ENCODE data around the gene PSMB1. TPM values are rescaled to one million over a fixed set of nuclear protein-coding genes. Genes with fewer than 3 reads are reported as not detected.
"Not testable (repeated sequence)": the region's sequence is repeated elsewhere in the genome, so short reads cannot be mapped to it uniquely, and the experiment has no call there.

The PSMB1 gene
- total RNA-seq, 4 donors from 2014 or later, result 213 to 271 (median 237) TPM

- Histone ChIP-seq H3K9me3 (no peaks in the 10 kb centered on the region), H3K27me3 (no peaks in the 10 kb centered on the region), H3K27ac (no peak overlapping the region), H3K4me3 (no peak overlapping the region), H3K36me3 (peaks cover 3 to 34% of the 10 kb centered on the region in 2 donors), H3K4me1 (peaks cover 0 to 15% (median 0%) of the 10 kb centered on the region in 3 donors)
- 31% methylated on average over 3 of the region's 5 CpGs; no CpG with 5 or more reads in 1 of the 2 donors for WGBS, 2 donors (ENCODE audit: low coverage in 1 of 2)
- ATAC-seq, result peak; percentile 65
- TF ChIP-seq EP300 (IDR thresholded peaks at IDR 0.05), result no peak
- no peak for TF ChIP-seq POLR2AphosphoS5 (IDR thresholded peaks at IDR 0.05)
- peak; percentile 68 to 84 (median 72) for TF ChIP-seq CTCF (IDR thresholded peaks at IDR 0.05)
- no peak for TF ChIP-seq POLR2A (IDR thresholded peaks at IDR 0.05)
Measured at GRCh38 chr6:170529839-170530469, 23.2 kb downstream of the PSMB1 start.

DNA sequence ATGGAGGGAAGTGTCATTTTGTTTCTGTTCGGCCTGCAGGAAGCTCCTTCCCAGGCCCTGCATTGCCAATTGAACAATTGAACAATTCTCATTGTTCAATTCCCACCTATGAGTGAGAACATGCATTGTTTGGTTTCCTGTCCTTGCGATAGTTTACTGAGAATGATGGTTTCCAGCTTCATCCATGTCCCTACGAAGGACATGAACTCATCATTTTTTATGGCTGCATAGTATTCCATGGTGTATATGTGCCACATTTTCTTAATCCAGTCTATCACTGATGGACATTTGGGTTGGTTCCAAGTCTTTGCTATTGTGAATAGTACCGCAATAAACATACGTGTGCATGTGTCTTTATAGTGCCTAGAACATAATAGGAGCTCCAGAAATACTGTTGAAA lies 25.1 kb downstream of the PSMB1 start:
- not testable (repeated sequence) for H3K4me3 ChIP-seq, H3K27ac ChIP-seq, H3K27me3 ChIP-seq, ATAC-seq, H3K9me3 ChIP-seq
- H3K36me3 ChIP-seq, result peaks cover 0 to 15% of the 10 kb centered on the region in 2 donors
- H3K4me1 ChIP-seq, result peaks cover 0 to 17% (median 0%) of the 10 kb centered on the region in 3 donors
- WGBS, 2 donors (ENCODE audit: low coverage in 1 of 2), result 73 to 81% methylated on average over 3 of the region's 5 CpGs

- WGBS, 2 donors (ENCODE audit: low coverage in 1 of 2), result 61 to 63% methylated on average over 7 of the region's 7 CpGs
- no peaks in the 10 kb centered on the region for H3K9me3 ChIP-seq
- TF ChIP-seq EP300 (IDR thresholded peaks at IDR 0.05) (no peak), CTCF (IDR thresholded peaks at IDR 0.05) (no peak), POLR2A (IDR thresholded peaks at IDR 0.05) (no peak), POLR2AphosphoS5 (IDR thresholded peaks at IDR 0.05) (no peak)
- no peak overlapping the region for H3K27ac ChIP-seq
- ATAC-seq, result no peak
- H3K4me1 ChIP-seq, result peaks cover 0 to 13% (median 0%) of the 10 kb centered on the region in 3 donors
- no peak overlapping the region for H3K4me3 ChIP-seq
- H3K27me3 ChIP-seq, result no peaks in the 10 kb centered on the region
- H3K36me3 ChIP-seq, result no peaks in the 10 kb centered on the region
Measured at GRCh38 chr6:170525795-170526194, 27.3 kb downstream of the PSMB1 start.

GRCh38 chr6:170524172-170524502 lies 29.0 kb downstream of the PSMB1 start:
- Histone ChIP-seq H3K4me1 (peaks cover 0 to 4% (median 0%) of the 10 kb centered on the region in 3 donors), H3K27me3 (no peaks in the 10 kb centered on the region), H3K27ac (no peak overlapping the region), H3K4me3 (no peak overlapping the region), H3K36me3 (no peaks in the 10 kb centered on the region), H3K9me3 (no peaks in the 10 kb centered on the region)
- ATAC-seq, result no peak
- TF ChIP-seq EP300 (IDR thresholded peaks at IDR 0.05), result no peak
- TF ChIP-seq CTCF (IDR thresholded peaks at IDR 0.05), result no peak
- no peak for TF ChIP-seq POLR2A (IDR thresholded peaks at IDR 0.05)
- no peak for TF ChIP-seq POLR2AphosphoS5 (IDR thresholded peaks at IDR 0.05)
- WGBS, 2 donors (ENCODE audit: low coverage in 1 of 2), result 61 to 78% methylated on average over 4 to 5 of the region's 5 CpGs

GRCh38 chr6:170523256-170524171 lies 29.6 kb downstream of the PSMB1 start:
- H3K9me3 ChIP-seq, result no peaks in the 10 kb centered on the region
- ATAC-seq, result no peak
- no peak overlapping the region for H3K27ac ChIP-seq
- WGBS, 2 donors (ENCODE audit: low coverage in 1 of 2), result 60 to 71% methylated on average over 7 to 8 of the region's 9 CpGs
- no peak overlapping the region for H3K4me3 ChIP-seq
- TF ChIP-seq POLR2AphosphoS5 (IDR thresholded peaks at IDR 0.05), result no peak
- no peak for TF ChIP-seq POLR2A (IDR thresholded peaks at IDR 0.05)
- no peak for TF ChIP-seq CTCF (IDR thresholded peaks at IDR 0.05)
- TF ChIP-seq EP300 (IDR thresholded peaks at IDR 0.05), result no peak
- no peaks in the 10 kb centered on the region for H3K36me3 ChIP-seq
- no peaks in the 10 kb centered on the region for H3K27me3 ChIP-seq
- H3K4me1 ChIP-seq, result peaks cover 0 to 4% (median 0%) of the 10 kb centered on the region in 3 donors
